Measurements from ENCODE around the gene FBLN2. TPM values are rescaled to one million over a fixed set of nuclear protein-coding genes. Genes with fewer than 3 reads are reported as not detected.

Gene FBLN2
- total RNA-seq, 1 donor from 2014 or later, result 1.3 TPM

- no peak overlapping the region for H3K4me3 Mint-ChIP-seq
- intact Hi-C loops (cut with micrococcal nuclease), result no loop called here
- ChIA-PET POLR2A (no interaction called here), CTCF (no interaction called here)
- H3K4me1 Mint-ChIP-seq, result no peaks in the 10 kb centered on the region
- H3K36me3 Mint-ChIP-seq (ENCODE audit: low read depth), result no peaks in the 10 kb centered on the region
- H3K27ac Mint-ChIP-seq, result no peak overlapping the region
- no peaks in the 10 kb centered on the region for H3K27me3 Mint-ChIP-seq
- TF ChIP-seq CTCF (IDR thresholded peaks at IDR 0.05), result no peak
- ATAC-seq (ENCODE audit: low read depth), result no peak
- no peaks in the 10 kb centered on the region for H3K9me3 Mint-ChIP-seq
- no peak for DNase-seq
These were observed 80.7 kb downstream of the FBLN2 start for GRCh38 chr3:13629644-13630043.

GRCh38 chr3:13631256-13631655 is 82.3 kb downstream of the FBLN2 start:
- POLR2A ChIA-PET, result no interaction called here
- no peak overlapping the region for H3K4me3 Mint-ChIP-seq
- ATAC-seq (ENCODE audit: low read depth), result no peak
- H3K27ac Mint-ChIP-seq, result no peak overlapping the region
- DNase-seq, result no peak
- no peaks in the 10 kb centered on the region for H3K9me3 Mint-ChIP-seq
- no peaks in the 10 kb centered on the region for H3K36me3 Mint-ChIP-seq (ENCODE audit: low read depth)
- no peaks in the 10 kb centered on the region for H3K27me3 Mint-ChIP-seq
- intact Hi-C loops (cut with micrococcal nuclease), result no loop called here
- CTCF ChIA-PET, result no interaction called here
- no peak for TF ChIP-seq CTCF (IDR thresholded peaks at IDR 0.05)
- H3K4me1 Mint-ChIP-seq, result no peaks in the 10 kb centered on the region

GRCh38 chr3:13633176-13633575 is 84.3 kb downstream of the FBLN2 start:
- Mint-ChIP-seq H3K27me3 (no peaks in the 10 kb centered on the region), H3K9me3 (no peaks in the 10 kb centered on the region), H3K36me3 (ENCODE audit: low read depth) (no peaks in the 10 kb centered on the region), H3K4me3 (no peak overlapping the region), H3K4me1 (no peaks in the 10 kb centered on the region), H3K27ac (no peak overlapping the region)
- DNase-seq (no peak), ATAC-seq (ENCODE audit: low read depth) (no peak)
- intact Hi-C loops (cut with micrococcal nuclease), result no loop called here
- no peak for TF ChIP-seq CTCF (IDR thresholded peaks at IDR 0.05)
- CTCF ChIA-PET, result no interaction called here
- POLR2A ChIA-PET, result no interaction called here

- DNase-seq, result no peak
- no peak for ATAC-seq (ENCODE audit: low read depth)
- no peak overlapping the region for H3K27ac Mint-ChIP-seq
- intact Hi-C loops (cut with micrococcal nuclease), result no loop called here
- H3K27me3 Mint-ChIP-seq, result no peaks in the 10 kb centered on the region
- H3K4me3 Mint-ChIP-seq, result no peak overlapping the region
- ChIA-PET POLR2A (no interaction called here), CTCF (no interaction called here)
- H3K36me3 Mint-ChIP-seq (ENCODE audit: low read depth), result no peaks in the 10 kb centered on the region
- H3K9me3 Mint-ChIP-seq, result no peaks in the 10 kb centered on the region
- H3K4me1 Mint-ChIP-seq, result no peaks in the 10 kb centered on the region
- no peak for TF ChIP-seq CTCF (IDR thresholded peaks at IDR 0.05)
These were observed 85.2 kb downstream of the FBLN2 start for GRCh38 chr3:13634151-13634550.

GRCh38 chr3:13634615-13635014 is 85.7 kb downstream of the FBLN2 start:
- no peak for DNase-seq
- no peaks in the 10 kb centered on the region for H3K36me3 Mint-ChIP-seq (ENCODE audit: low read depth)
- no peak for TF ChIP-seq CTCF (IDR thresholded peaks at IDR 0.05)
- no peaks in the 10 kb centered on the region for H3K27me3 Mint-ChIP-seq
- no peak overlapping the region for H3K4me3 Mint-ChIP-seq
- no peaks in the 10 kb centered on the region for H3K9me3 Mint-ChIP-seq
- no peak overlapping the region for H3K27ac Mint-ChIP-seq
- H3K4me1 Mint-ChIP-seq, result no peaks in the 10 kb centered on the region
- intact Hi-C loops (cut with micrococcal nuclease), result no loop called here
- no peak for ATAC-seq (ENCODE audit: low read depth)
- CTCF ChIA-PET, result no interaction called here
- POLR2A ChIA-PET, result no interaction called here
